HG02571 (cell line): Measurements from ENCODE around the gene BRSK2.

Experiments used
- ATAC-seq: cut with Tn5 transposase; IDR thresholded peaks from one replicate; pipeline ENCODE4 v1.9.1; 2021; ENCODE audit warnings: mild to moderate bottlenecking, moderate library complexity; ENCODE audit not compliant: unreplicated experiment

BRSK2 gene

DNA sequence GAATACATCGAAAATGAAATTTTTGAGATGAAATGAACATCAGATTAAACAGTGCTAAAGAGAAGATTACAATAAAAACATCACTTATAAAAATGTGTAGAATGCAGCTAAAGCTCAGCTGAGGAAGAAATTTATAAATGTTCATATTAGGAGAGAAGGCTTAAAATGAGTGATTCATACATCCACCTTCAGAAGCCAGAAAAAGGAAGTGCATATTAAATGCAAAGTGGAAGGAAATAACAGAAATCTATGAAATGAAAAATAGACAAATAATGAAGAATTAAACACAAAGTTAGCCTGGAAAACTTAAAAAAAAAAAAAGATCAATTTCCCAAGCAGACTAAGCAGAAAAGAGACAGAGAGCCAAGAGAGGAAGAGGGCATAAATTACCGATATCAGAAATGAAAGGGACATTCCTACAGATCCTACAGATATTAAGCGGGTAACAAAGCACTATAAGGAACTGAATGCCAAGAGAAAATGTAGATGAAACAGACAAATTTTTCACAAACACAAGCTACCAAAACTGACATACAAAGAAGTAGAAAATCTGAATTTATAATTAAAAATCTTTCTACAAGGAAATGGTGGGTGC lies 104.0 kb downstream of the BRSK2 start:
- no peak for ATAC-seq

DNA sequence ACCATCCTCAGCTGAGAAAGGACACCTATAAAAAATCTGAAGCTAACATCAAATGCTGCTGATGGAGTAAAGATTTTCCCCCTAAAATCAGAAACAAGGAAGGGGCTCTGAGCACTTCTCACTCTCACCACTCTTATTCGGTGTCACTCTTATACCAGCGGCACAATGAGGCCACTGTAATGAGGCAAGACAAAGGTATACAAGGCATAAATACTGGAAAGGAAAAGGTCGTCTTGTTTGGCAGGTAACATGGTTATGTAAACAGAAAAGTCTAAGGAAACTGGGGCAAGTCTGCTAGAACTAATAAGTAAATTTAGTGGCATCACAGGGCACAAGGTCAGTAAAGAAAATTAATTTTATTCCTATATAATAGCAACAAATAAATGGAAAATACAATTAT lies 104.9 kb downstream of the BRSK2 start:
- ATAC-seq: no peak

DNA sequence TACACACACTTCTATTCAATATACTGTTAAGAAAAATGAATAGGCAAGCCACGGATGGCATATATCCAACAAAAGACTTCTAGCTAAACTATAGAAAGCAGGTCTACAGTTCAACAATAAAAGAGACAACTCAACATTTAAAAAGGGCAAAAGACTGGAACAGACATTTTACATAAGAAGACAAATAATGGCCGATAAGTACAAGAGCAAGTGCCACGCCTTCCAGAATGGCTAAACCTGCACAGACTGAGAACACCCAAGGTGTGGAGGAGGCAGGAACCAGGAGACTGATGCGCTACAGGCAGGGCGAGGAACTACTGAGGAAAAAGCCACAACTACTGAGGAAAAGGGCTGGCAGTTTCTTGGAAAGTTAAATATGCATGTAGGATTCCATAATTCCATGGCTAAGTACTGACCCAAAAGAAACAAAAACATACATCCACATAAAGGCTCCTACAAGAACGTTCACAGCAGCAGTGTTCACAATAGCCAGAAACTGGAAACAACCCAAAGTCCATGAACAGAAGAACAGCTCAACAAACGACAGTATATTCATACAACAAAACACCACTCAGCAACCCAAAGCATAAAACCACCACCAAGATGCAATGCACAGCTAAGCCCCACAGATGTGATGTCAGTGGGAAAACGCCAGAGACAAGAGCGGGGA lies 106.5 kb downstream of the BRSK2 start:
- no peak for ATAC-seq

DNA sequence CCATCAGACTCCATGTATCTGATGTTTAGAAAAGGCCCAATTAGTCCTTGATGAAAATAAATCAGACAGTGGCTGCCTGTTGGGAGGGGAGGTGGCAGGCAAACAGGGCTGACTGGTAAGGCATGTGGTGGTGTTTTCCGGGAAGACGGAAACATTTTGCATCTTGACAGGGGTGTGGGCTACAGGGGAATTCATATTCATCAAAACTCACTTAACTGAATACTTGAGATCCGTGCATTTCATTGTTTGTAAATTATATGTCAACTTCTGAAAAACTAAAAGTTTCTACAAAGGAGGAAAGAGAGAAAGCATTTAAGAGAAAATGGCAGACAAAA lies 107.0 kb downstream of the BRSK2 start:
- no peak for ATAC-seq

- ATAC-seq: no peak
These were observed 107.9 kb downstream of the BRSK2 start for GRCh38 chr11:1497600-1497999.

- no peak for ATAC-seq
These were observed 108.5 kb downstream of the BRSK2 start for GRCh38 chr11:1498262-1498661.

GRCh38 chr11:1499261-1499890 lies 109.6 kb downstream of the BRSK2 start:
- no peak for ATAC-seq

DNA sequence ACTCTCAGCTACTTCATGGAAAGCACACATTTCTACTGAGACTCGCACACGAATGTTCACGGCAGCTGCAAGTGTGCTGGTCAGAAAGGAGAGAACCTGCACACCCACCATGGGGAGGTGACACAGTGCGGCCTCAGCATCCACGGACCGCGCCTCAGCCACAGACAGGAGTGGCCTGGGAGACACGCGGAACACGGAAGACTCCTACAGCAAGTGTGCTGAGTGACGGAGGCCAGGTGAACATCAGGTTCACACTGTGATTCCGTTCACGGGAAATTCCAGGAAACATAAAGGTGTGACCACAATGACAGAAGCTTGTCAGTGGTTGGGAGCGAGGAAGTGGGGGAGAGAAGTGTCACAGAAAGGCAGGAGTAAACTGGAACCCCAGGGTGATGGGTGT lies 110.2 kb downstream of the BRSK2 start:
- no peak for ATAC-seq

DNA sequence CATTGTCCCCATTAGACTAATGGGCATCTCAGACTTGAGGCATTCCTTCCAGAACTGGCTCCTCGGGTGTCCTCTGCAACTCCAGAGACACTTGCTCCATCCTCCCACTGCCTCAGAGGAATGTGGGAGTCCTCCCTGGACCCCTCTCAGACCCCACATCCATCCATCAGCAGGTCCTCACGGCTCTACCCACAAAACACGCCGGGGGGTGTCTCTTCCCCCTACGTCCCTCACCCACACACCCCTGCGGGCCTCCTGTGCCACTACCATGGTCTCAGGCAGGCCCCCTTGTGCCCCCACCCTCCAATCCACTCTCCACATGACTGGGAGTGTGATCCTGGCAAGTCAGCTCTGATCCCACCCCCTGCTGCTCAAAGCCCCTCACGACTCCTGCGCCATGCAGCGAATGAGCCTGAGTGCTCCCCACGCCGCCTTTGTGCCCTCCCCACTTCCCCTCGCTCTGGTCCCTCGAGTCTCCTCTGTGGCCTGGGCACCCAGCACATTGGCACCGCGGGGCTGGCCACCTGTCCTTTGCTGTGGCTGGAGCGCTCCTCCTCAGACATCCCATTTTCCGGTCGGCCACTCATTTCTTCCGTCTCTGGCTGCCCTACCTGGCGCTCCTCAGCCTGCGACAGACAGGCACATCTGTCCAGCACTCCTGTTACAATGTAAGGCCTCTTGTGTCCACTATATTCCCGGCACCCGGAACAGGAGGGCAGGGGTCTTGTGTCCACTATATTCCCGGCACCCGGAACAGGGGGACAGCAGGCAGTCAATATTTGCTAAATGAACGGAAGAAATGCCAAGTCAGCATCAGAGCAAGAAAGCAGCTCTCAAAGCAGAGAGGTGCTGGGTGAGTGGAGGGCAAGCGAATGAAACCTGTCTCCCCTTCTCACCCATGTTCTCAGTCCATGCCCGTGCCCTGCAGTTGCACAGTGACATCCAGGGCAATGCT lies 111.0 kb downstream of the BRSK2 start:
- no peak for ATAC-seq

DNA sequence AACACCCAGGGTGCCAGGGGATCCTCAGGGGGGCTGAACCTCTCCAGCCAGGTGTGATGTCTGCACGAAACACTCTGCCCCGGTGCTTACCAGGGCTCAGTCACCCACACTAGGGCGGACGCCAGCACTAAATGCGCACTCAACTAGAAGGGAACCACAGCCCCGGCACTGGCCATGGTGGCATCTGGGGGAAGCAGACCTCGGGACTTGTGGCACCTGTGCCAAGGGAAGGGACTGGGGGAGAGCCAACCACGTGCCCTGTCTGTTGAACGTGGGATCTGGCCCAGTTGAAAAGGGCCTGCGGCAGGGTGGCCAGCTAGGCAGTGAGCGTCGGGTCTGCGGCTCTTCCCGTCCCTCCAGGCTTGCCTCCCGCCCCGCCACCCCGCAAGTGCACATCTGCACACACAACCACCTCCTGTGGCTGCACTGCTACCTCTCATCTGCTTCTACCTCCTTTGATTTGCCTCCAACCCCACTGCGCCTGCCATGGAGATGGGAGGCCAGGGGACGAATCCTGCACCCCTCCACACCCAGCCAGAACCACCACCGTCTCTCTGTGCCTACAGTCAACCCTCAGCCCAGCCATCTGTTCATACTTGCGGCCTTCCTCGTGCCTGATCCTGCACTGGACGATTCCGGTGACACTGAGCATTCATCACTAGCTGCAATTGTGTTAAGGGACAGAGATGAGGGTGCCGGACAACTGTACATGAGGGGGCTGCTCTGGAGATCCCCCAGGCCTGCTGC lies 111.9 kb downstream of the BRSK2 start:
- no peak for ATAC-seq

- ATAC-seq: no peak
These were observed 112.6 kb downstream of the BRSK2 start for GRCh38 chr11:1502168-1502953.

DNA sequence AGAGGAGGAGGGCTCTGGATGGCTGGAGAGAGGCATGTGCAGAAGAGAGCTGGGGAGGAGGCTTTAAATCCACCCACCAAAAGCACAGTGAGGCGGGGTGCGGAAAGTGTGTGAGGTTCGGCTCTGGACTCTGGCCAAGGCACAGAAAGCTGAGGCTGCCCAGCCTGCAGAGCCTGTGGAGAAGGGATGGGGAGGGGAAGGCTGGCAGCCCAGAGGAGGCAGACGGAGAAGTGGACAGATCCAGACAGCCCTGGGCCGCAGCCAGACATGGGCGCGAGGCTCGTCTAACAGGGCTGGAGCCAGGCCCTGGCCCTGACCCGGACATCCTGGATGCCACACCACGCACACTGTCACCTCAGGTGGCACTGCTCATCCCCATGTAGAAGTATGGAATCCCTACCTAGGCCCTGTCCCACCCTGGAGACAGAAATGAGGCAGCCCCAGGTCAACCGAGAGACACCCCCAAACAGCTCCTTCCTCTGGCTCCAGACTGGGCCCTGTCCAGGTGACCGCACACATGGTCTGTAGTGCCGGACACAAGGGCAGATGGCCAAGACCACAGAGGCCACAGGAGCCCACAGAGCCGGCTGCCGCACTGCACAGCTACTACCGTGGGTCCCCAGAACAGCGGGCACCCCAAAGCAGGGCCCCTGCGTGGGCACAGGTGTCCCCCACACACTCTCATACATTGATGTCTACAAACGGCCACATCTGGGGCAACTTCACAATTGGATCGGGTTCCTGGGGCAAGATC lies 113.4 kb downstream of the BRSK2 start:
- ATAC-seq: no peak

DNA sequence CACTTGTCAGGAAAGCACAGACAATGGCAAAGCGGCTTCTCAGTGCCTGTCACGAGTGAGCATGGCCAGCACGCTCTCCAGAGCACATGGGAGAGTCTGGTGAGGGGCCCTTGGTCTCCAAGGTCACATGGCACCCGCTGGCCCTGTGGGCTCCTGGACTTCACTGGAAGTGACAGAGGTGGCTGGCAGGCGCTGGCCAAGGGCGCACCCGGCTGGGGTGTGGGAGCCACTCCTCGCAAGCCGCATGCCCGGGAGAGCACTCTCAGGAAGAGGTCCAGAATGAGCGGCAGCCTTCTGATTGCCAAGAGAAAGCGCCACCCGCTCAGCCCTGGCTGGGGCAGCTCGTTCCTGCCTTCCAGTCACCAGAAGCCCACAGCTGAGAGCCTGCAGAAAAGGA lies 114.0 kb downstream of the BRSK2 start:
- ATAC-seq: no peak

DNA sequence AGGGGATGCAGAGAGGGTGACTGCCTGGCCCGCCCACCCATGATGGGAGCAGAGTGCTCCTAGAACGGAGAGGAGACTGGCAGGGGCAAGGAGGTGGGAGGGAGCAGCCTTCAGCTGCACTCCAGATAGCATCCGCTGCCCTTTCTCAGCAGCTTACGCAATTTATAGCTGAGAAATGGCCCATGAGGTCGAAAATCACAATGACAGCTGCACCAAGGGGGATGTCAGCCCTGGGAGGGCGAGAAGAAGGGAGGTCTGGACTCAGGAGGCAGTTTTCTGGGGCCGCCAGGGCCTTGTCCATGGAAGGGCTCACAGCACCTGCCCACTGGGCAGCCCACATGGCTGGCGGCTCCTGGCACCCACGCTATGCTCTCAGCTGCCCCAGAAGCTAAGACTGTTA lies 114.4 kb downstream of the BRSK2 start:
- no peak for ATAC-seq

DNA sequence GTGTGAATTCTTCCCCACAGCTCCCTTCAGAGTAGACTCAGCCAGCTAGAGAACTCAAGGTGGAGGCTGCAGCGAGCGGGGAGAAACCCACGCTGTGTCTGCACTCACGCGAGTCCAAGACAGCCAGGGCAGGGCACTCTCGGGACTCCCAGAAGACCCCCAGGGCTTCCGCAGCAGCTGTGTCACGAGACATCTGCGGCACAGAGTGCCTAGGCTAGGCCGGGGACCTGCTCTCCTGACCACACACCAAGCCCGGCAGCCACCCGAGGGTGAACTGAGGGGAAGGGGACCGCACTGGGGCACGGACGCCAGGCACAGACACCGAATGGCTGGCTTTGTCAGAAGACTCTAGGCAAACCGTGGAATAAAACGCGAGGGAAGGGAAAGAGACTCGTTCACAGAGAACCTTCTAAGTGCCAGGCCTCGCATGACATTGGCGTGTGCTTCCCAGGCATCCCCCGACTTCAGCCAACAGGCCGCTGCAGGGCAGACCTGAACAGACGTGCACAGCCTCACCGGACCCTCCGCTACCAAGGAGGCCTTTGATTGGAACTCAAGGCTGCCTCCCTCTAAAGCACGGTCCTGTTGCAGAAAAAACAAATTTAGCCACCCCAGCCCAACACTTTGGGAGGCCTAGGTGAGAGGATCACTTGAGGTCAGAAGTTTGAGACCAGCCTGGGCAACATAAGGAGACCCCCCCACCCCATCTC lies 115.0 kb downstream of the BRSK2 start:
- ATAC-seq: no peak

GRCh38 chr11:1505480-1505879 lies 115.7 kb downstream of the BRSK2 start:
- ATAC-seq: no peak

GRCh38 chr11:1506981-1507380 lies 117.2 kb downstream of the BRSK2 start:
- ATAC-seq: no peak

GRCh38 chr11:1507381-1508140 lies 117.8 kb downstream of the BRSK2 start:
- ATAC-seq: no peak
